ENCODE measurements around the gene GFOD1. TPM values are rescaled to one million over a fixed set of nuclear protein-coding genes. Genes with fewer than 3 reads are reported as not detected.
"Not testable (repeated sequence)": the region's sequence is repeated elsewhere in the genome, so short reads cannot be mapped to it uniquely, and the experiment has no call there.

Gene GFOD1
- total and polyA plus RNA-seq, 5 experiments from 2014 or later: 0.08 to 2.0 (median 1.2) TPM

GRCh38 chr6:13396241-13396792 is 91.1 kb downstream of the GFOD1 start:
- Mint-ChIP-seq H3K36me3 (no peaks in the 10 kb centered on the region), H3K27me3 (no peaks in the 10 kb centered on the region), H3K27ac (no peak overlapping the region), H3K4me3 (no peak overlapping the region), H3K4me1 (peaks cover 0 to 42% (median 0%) of the 10 kb centered on the region in 4 donors), H3K9me3 (no peaks in the 10 kb centered on the region)
- DNase-seq (no peak), ATAC-seq (no peak)
- POLR2A ChIA-PET: no interaction called here

GRCh38 chr6:13395272-13396237 is 91.8 kb downstream of the GFOD1 start:
- H3K4me3 Mint-ChIP-seq: no peak overlapping the region
- no peaks in the 10 kb centered on the region for H3K9me3 Mint-ChIP-seq
- DNase-seq: no peak
- no peak for ATAC-seq
- POLR2A ChIA-PET: no interaction called here
- peak overlapping the region in 1 of 10 donors; percentile 41 for H3K27ac Mint-ChIP-seq
- H3K36me3 Mint-ChIP-seq: no peaks in the 10 kb centered on the region
- H3K4me1 Mint-ChIP-seq: peaks cover under 1 to 40% (median 5%) of the 10 kb centered on the region in 4 donors
- H3K27me3 Mint-ChIP-seq: no peaks in the 10 kb centered on the region

- POLR2A ChIA-PET: no interaction called here
- Mint-ChIP-seq H3K27me3 (no peaks in the 10 kb centered on the region), H3K36me3 (peaks cover 0 to 3% (median 0%) of the 10 kb centered on the region in 3 donors), H3K9me3 (peaks cover 0 to 8% (median 0%) of the 10 kb centered on the region in 9 donors), H3K27ac (peak overlapping the region in 1 of 10 donors; percentile 10), H3K4me1 (peaks cover 5 to 38% (median 9%) of the 10 kb centered on the region in 4 donors), H3K4me3 (no peak overlapping the region)
- DNase-seq: no peak
- no peak for ATAC-seq
Observed at GRCh38 chr6:13392462-13392861, 94.9 kb downstream of the GFOD1 start.

- POLR2A ChIA-PET: interaction anchor here (0.5 to 0.6 kb wide), 2 partner anchors 95 to 373 kb away, joined by 3 to 10 read pairs; no protein-coding TSS in a partner anchor
- Mint-ChIP-seq H3K27me3 (no peaks in the 10 kb centered on the region), H3K4me3 (no peak overlapping the region), H3K27ac (peak overlapping the region in 1 of 10 donors; percentile 58), H3K9me3 (peaks cover 0 to 8% (median 0%) of the 10 kb centered on the region in 9 donors), H3K4me1 (peaks cover 5 to 29% (median 9%) of the 10 kb centered on the region in 4 donors), H3K36me3 (peaks cover 0 to 3% (median 0%) of the 10 kb centered on the region in 3 donors)
- DNase-seq: no peak
- ATAC-seq: no peak
Observed at GRCh38 chr6:13391537-13391936, 95.9 kb downstream of the GFOD1 start.

- DNase-seq (no peak), ATAC-seq (no peak)
- Mint-ChIP-seq H3K9me3 (peaks cover 0 to 8% (median 0%) of the 10 kb centered on the region in 9 donors), H3K4me3 (peak overlapping the region in 1 of 10 donors; percentile 2), H3K36me3 (peaks cover 0 to 3% (median 0%) of the 10 kb centered on the region in 3 donors), H3K27ac (peak overlapping the region in 7 of 10 donors; percentile 16 to 84 (median 60)), H3K4me1 (peaks cover 5 to 20% (median 9%) of the 10 kb centered on the region in 4 donors), H3K27me3 (no peaks in the 10 kb centered on the region)
- POLR2A ChIA-PET: interaction anchor here (0.6 to 0.7 kb wide), 3 partner anchors 29 to 1684 kb away, joined by 3 to 10 read pairs (median 3); no protein-coding TSS in a partner anchor
Observed at GRCh38 chr6:13390658-13391057, 96.7 kb downstream of the GFOD1 start.

GRCh38 chr6:13389237-13389636 is 98.2 kb downstream of the GFOD1 start:
- Mint-ChIP-seq H3K27ac (peak overlapping the region in 1 of 10 donors; percentile 19), H3K4me1 (peaks cover 5 to 18% (median 9%) of the 10 kb centered on the region in 4 donors)
- POLR2A ChIA-PET, H3K36me3 Mint-ChIP-seq, DNase-seq, H3K27me3 Mint-ChIP-seq, ATAC-seq, H3K4me3 Mint-ChIP-seq, H3K9me3 Mint-ChIP-seq: not testable (repeated sequence)

- DNase-seq, H3K4me3 Mint-ChIP-seq, ATAC-seq, POLR2A ChIA-PET, H3K27me3 Mint-ChIP-seq, H3K9me3 Mint-ChIP-seq, H3K36me3 Mint-ChIP-seq: not testable (repeated sequence)
- H3K4me1 Mint-ChIP-seq: peaks cover 5 to 20% (median 9%) of the 10 kb centered on the region in 4 donors
- H3K27ac Mint-ChIP-seq: peak overlapping the region in 1 of 10 donors; percentile 33
Observed at GRCh38 chr6:13388769-13389168, 98.6 kb downstream of the GFOD1 start.

- POLR2A ChIA-PET: no interaction called here
- DNase-seq (no peak), ATAC-seq (no peak)
- H3K9me3 Mint-ChIP-seq: peaks cover 0 to 8% (median 0%) of the 10 kb centered on the region in 9 donors
- no peak overlapping the region for H3K4me3 Mint-ChIP-seq
- no peaks in the 10 kb centered on the region for H3K27me3 Mint-ChIP-seq
- H3K27ac Mint-ChIP-seq: no peak overlapping the region
- peaks cover 0 to 4% (median 0%) of the 10 kb centered on the region in 3 donors for H3K36me3 Mint-ChIP-seq
- H3K4me1 Mint-ChIP-seq: peaks cover 0 to 32% (median 4%) of the 10 kb centered on the region in 4 donors
Observed at GRCh38 chr6:13384966-13385365, 102.4 kb downstream of the GFOD1 start.

GRCh38 chr6:13384506-13384905 is 102.9 kb downstream of the GFOD1 start:
- Mint-ChIP-seq H3K4me3 (no peak overlapping the region), H3K27ac (no peak overlapping the region), H3K36me3 (peaks cover 0 to 4% (median 0%) of the 10 kb centered on the region in 3 donors), H3K4me1 (peaks cover 0 to 33% (median 2%) of the 10 kb centered on the region in 4 donors), H3K9me3 (peaks cover 0 to 5% (median 0%) of the 10 kb centered on the region in 9 donors), H3K27me3 (no peaks in the 10 kb centered on the region)
- POLR2A ChIA-PET: no interaction called here
- ATAC-seq (no peak), DNase-seq (no peak)

- Mint-ChIP-seq H3K9me3 (no peaks in the 10 kb centered on the region), H3K4me3 (no peak overlapping the region), H3K4me1 (peaks cover 0 to 39% (median 2%) of the 10 kb centered on the region in 4 donors), H3K27ac (peak overlapping the region in 2 of 10 donors; percentile 38 to 75), H3K27me3 (no peaks in the 10 kb centered on the region), H3K36me3 (peaks cover 0 to 2% (median 0%) of the 10 kb centered on the region in 3 donors)
- DNase-seq (peak in 2 of 10 donors; percentile 12 to 18), ATAC-seq (no peak)
- POLR2A ChIA-PET: no interaction called here
Observed at GRCh38 chr6:13383328-13384163, 103.9 kb downstream of the GFOD1 start.

GRCh38 chr6:13380761-13381160 is 106.6 kb downstream of the GFOD1 start:
- no peak overlapping the region for H3K27ac Mint-ChIP-seq
- no peaks in the 10 kb centered on the region for H3K9me3 Mint-ChIP-seq

More at GRCh38 chr6:13380761-13381160, 106.6 kb downstream of the GFOD1 start:
- Mint-ChIP-seq H3K4me3 (no peak overlapping the region), H3K27me3 (no peaks in the 10 kb centered on the region), H3K4me1 (peaks cover 0 to 50% (median 2%) of the 10 kb centered on the region in 4 donors), H3K36me3 (peaks cover 0 to 2% (median 0%) of the 10 kb centered on the region in 3 donors)
- DNase-seq (no peak), ATAC-seq (no peak)
- POLR2A ChIA-PET: no interaction called here

Data from naive thymus-derived CD8-positive, alpha-beta T cell (primary cell).